ENCODE measurements around the gene AGXT. TPM values are rescaled to one million over a fixed set of nuclear protein-coding genes. Genes with fewer than 3 reads are reported as not detected.

The AGXT gene
- total RNA-seq, 3 donors from 2014 or later, result under 0.01 TPM; not detected in 2

DNA sequence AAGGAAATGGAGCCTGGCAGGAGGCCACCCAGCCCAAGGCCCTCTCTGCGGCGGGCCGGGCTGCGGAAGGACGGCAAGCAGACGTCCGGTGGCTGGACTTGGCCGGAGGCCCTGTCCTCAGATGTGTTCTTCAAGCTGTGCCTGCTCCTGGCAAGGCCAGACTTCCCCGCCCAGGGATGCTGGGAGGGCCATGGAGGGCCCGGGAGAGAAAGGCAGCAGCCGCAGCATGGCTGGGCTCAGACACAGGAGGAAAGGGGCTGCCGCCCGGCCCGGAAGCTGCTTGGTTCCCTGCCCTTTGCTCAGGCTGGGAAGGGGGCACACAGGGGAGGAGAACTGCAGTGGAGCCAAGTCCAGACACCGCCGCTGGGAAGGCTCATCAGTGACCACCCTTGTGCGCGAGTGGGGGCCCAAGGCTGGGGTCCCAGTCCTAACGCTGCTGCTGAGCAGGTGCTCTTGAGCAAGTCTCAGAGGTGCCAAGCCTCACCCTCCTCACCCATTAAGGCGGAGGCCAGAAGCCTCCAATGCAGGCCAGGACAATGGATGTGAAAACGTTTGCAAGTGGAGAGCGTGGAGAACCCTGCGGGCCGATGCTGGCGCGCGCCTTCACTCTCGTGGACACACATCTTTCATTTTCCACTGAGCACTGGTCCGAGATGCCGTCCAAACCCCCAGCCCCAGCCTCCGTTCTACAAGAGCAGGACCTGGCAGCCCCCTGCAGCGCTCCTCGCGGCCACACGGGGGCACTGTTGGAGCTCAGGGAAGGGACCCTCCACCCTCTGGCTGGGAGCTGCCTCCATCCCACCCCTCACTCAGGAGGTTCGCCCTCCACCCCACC is 45.4 kb downstream of the AGXT start:
- intact Hi-C loops (cut with DNase I; ENCODE audit: low total_unique reads), result loop anchor here (10.0 kb wide), 1 partner anchor 81 kb away; the partner anchor contains the start of gene SNED1
- Histone ChIP-seq H3K4me3 (no peak overlapping the region), H3K4me1 (peaks cover 8 to 19% of the 10 kb centered on the region in 2 donors), H3K27ac (peak overlapping the region; percentile 30 to 44), H3K27me3 (peaks cover 0 to 5% of the 10 kb centered on the region in 2 donors), H3K9me3 (no peaks in the 10 kb centered on the region), H3K36me3 (no peaks in the 10 kb centered on the region)
- peak in 1 of 2 donors; percentile 48 for DNase-seq (ENCODE audit: low spot score in 2 of 2)
- TF ChIP-seq, protein P1, sequence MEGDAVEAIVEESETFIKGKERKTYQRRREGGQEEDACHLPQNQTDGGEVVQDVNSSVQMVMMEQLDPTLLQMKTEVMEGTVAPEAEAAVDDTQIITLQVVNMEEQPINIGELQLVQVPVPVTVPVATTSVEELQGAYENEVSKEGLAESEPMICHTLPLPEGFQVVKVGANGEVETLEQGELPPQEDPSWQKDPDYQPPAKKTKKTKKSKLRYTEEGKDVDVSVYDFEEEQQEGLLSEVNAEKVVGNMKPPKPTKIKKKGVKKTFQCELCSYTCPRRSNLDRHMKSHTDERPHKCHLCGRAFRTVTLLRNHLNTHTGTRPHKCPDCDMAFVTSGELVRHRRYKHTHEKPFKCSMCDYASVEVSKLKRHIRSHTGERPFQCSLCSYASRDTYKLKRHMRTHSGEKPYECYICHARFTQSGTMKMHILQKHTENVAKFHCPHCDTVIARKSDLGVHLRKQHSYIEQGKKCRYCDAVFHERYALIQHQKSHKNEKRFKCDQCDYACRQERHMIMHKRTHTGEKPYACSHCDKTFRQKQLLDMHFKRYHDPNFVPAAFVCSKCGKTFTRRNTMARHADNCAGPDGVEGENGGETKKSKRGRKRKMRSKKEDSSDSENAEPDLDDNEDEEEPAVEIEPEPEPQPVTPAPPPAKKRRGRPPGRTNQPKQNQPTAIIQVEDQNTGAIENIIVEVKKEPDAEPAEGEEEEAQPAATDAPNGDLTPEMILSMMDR (IDR thresholded peaks at IDR 0.05), result peak; percentile 64 to 76 (median 70)
- TF ChIP-seq POLR2AphosphoS5 (IDR thresholded peaks at IDR 0.05), result no peak

DNA sequence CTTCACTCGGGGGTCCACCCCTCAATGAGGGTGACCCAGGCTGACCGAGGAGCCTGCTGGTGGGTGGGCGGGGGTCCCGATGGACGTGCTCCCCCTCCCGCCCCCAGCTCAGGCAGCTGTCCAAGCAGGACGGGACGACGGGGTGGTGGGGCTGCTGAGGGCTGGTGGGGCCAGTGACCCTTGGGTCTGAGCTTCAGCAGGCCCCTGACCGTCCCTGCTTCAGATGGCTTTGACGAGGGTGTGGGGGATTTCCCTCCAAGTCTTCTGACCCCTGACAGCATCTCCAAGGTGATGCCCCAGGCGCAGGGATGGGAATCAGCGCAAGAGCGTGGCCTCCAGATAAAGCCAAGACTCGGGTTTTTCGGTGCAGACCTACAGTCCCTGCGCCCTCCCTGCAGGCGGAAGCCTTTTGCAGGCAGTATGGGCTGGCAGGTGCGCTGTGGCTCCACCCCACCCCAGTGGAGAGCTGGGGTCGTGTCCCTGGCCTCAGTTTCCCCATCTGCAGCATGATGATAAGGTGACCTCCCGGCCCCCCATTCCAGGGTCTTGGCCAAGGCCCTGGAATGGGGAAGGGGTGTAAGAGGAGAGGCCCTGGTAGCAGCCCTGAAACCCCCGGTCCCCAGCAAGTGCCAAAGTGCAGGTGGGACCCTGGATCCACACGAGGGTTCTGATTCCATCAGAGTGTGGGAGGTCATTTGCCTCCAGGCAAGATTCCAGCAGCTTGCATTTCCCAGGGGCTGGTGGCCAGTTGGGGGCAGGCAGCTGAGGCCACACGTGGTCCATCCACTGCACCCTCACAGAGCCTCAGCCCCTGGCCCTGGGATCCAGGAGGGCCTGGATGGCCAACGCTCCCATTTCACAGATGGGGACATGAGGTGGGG is 46.3 kb downstream of the AGXT start:
- peak overlapping the region in 1 of 2 donors; percentile 71 for H3K27ac ChIP-seq
- H3K27me3 ChIP-seq, result peaks cover 0 to 5% of the 10 kb centered on the region in 2 donors
- no peaks in the 10 kb centered on the region for H3K36me3 ChIP-seq
- no peak for DNase-seq (ENCODE audit: low spot score in 2 of 2)
- TF ChIP-seq POLR2AphosphoS5 (IDR thresholded peaks at IDR 0.05), result no peak
- no peak for TF ChIP-seq POLR2A (IDR thresholded peaks at IDR 0.05)
- TF ChIP-seq, protein P1 (IDR thresholded peaks at IDR 0.05), result no peak
- H3K4me1 ChIP-seq, result peaks cover 8 to 19% of the 10 kb centered on the region in 2 donors
- intact Hi-C loops (cut with DNase I; ENCODE audit: low total_unique reads), result loop anchor here (10.0 kb wide), 1 partner anchor 80 kb away; the partner anchor contains the start of gene SNED1
- no peak overlapping the region for H3K4me3 ChIP-seq
- H3K9me3 ChIP-seq, result no peaks in the 10 kb centered on the region

DNA sequence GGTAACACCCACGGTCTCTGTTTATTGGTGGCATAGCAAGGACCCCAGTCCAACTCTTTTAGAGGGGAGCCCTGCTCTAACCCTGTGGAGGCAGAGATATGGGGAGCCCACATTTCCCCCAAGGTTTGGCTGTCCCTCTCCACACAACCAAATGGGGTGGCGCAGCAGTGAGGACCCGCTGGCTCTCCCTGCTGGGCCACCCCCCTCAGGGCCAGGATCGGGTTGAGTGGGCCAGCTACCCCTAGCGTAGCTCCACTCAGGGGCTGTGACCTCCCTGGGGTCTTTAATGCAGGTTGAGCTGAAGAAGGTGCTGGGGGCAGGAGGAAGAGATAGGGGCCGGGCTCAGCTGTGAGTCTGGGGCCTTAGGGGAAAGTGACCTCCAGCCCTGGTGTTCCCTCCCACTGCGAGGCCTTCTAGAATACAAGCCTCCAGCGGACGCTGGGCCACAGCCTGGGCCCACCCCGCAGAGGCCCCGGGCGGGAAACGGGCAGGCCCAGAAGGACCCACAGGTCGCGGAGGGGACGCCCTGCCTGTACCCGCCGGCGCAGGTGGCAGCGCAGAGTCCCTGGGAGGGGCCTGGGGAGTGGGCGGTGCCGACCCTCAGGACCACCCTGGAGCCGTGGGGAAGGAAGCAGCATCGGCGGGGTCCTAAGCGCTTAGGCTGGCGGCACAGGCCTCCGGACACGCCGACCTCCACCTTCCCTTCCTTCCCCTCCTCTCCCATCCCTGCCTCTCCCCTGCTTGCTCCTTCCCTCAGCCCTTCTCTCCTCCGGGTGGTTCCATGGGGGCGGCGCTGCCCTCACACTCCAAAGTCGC is 47.1 kb downstream of the AGXT start:
- H3K27ac ChIP-seq, result peak overlapping the region in 1 of 2 donors; percentile 71
- no peak for TF ChIP-seq POLR2A (IDR thresholded peaks at IDR 0.05)
- TF ChIP-seq POLR2AphosphoS5 (IDR thresholded peaks at IDR 0.05), result no peak
- TF ChIP-seq, protein P1 (IDR thresholded peaks at IDR 0.05), result no peak
- intact Hi-C loops (cut with DNase I; ENCODE audit: low total_unique reads), result loop anchor here (10.0 kb wide), 1 partner anchor 79 kb away; the partner anchor contains the start of gene SNED1
- peak overlapping the region in 1 of 3 donors; percentile 41 for H3K4me3 ChIP-seq
- no peaks in the 10 kb centered on the region for H3K9me3 ChIP-seq
- H3K27me3 ChIP-seq, result peaks cover 0 to 5% of the 10 kb centered on the region in 2 donors
- no peak for DNase-seq (ENCODE audit: low spot score in 2 of 2)
- no peaks in the 10 kb centered on the region for H3K36me3 ChIP-seq
- H3K4me1 ChIP-seq, result peaks cover 8 to 19% of the 10 kb centered on the region in 2 donors

DNA sequence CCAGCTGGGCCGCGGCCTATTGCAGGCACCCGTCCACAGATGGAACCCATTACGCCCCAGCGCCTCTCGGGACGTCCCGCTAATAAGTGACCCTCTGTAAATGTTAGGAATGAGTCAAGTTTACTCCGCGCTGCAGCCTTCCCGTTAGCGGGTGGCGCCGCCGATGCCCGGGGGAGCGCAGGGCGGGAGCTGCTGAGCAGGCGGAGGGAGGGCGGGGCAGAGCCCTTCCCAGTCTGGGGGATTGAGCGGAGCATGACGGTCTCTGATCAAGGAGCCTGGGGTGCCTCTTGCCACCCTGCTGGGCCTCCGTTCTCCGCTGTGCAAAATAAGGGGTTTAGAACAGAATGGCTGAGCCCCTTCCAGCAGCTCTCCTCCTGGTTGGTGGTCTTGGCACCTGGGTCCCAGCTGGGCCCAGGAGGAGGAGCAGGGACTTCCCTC is 48.0 kb downstream of the AGXT start:
- H3K27me3 ChIP-seq, result peaks cover 0 to 5% of the 10 kb centered on the region in 2 donors
- H3K36me3 ChIP-seq, result no peaks in the 10 kb centered on the region
- peaks cover 8 to 19% of the 10 kb centered on the region in 2 donors for H3K4me1 ChIP-seq
- TF ChIP-seq POLR2AphosphoS5 (IDR thresholded peaks at IDR 0.05), result peak in 2 of 3 donors; percentile 71 to 86
- TF ChIP-seq, protein P1 (IDR thresholded peaks at IDR 0.05), result no peak
- peak overlapping the region in 1 of 2 donors; percentile 71 for H3K27ac ChIP-seq
- no peak for DNase-seq (ENCODE audit: low spot score in 2 of 2)
- no peaks in the 10 kb centered on the region for H3K9me3 ChIP-seq
- peak overlapping the region in 1 of 3 donors; percentile 41 for H3K4me3 ChIP-seq
- intact Hi-C loops (cut with DNase I; ENCODE audit: low total_unique reads), result loop anchor here (10.0 kb wide), 1 partner anchor 78 kb away; the partner anchor contains the start of gene SNED1
